ENCODE measurements around the gene SCN5A. TPM values are rescaled to one million over a fixed set of nuclear protein-coding genes. Genes with fewer than 3 reads are reported as not detected.

The SCN5A gene
- total RNA-seq, 1 donor from 2014 or later = 3.9 TPM

DNA sequence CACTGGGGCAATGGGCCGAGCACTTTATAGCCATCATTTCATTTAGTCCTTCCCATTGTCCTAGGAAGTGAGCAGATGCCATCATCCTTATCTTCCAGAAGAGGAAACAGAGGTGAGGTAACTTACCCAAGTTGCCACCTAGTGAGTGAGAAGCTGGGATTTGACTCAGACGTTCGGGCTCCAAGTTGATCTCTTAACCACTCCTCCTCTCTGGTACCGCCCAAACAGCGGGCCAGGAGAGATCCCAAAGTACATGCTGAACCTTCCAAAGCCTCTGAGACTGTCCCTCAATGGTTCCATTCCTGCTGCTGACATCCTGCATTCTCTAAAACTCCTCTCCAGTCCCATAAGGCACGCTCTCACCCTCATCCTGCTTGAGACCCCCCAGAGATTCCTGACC is 97.1 kb downstream of the SCN5A start:
- H3K4me3 ChIP-seq = no peak overlapping the region
- H3K36me3 Mint-ChIP-seq = peaks cover 2% of the 10 kb centered on the region
- H3K4me3 Mint-ChIP-seq = no peak overlapping the region
- H3K27ac Mint-ChIP-seq = no peak overlapping the region
- no peak overlapping the region for H3K27ac ChIP-seq
- DNase-seq (ENCODE audit: low spot score) = no peak
- H3K36me3 ChIP-seq = no peaks in the 10 kb centered on the region
- H4K20me1 ChIP-seq (ENCODE audit: low read depth) = no peaks in the 10 kb centered on the region
- no peak overlapping the region for H2AFZ ChIP-seq (replicated peaks)
- no peak overlapping the region for H3K9ac ChIP-seq
- H3K79me2 ChIP-seq (ENCODE audit: low read depth) = no peaks in the 10 kb centered on the region
- TF ChIP-seq EZH2phosphoT487 (IDR thresholded peaks at IDR 0.05) (no peak), EZH2 (IDR thresholded peaks at IDR 0.05) (no peak)
- TF ChIP-seq, protein P1, sequence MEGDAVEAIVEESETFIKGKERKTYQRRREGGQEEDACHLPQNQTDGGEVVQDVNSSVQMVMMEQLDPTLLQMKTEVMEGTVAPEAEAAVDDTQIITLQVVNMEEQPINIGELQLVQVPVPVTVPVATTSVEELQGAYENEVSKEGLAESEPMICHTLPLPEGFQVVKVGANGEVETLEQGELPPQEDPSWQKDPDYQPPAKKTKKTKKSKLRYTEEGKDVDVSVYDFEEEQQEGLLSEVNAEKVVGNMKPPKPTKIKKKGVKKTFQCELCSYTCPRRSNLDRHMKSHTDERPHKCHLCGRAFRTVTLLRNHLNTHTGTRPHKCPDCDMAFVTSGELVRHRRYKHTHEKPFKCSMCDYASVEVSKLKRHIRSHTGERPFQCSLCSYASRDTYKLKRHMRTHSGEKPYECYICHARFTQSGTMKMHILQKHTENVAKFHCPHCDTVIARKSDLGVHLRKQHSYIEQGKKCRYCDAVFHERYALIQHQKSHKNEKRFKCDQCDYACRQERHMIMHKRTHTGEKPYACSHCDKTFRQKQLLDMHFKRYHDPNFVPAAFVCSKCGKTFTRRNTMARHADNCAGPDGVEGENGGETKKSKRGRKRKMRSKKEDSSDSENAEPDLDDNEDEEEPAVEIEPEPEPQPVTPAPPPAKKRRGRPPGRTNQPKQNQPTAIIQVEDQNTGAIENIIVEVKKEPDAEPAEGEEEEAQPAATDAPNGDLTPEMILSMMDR (IDR thresholded peaks at IDR 0.05) = no peak
- peaks cover 9% of the 10 kb centered on the region for H3K27me3 Mint-ChIP-seq (ENCODE audit: insufficient read depth, low read depth)
- no peaks in the 10 kb centered on the region for H3K4me1 Mint-ChIP-seq
- no peaks in the 10 kb centered on the region for H3K27me3 ChIP-seq
- no peaks in the 10 kb centered on the region for H3F3A ChIP-seq (ENCODE audit: low read depth)
- no peaks in the 10 kb centered on the region for H3K9me3 ChIP-seq (ENCODE audit: low read depth)
- no peaks in the 10 kb centered on the region for H3K4me1 ChIP-seq
- H3K9me3 Mint-ChIP-seq = peaks cover 8% of the 10 kb centered on the region
- H3K4me2 ChIP-seq = no peak overlapping the region

DNA sequence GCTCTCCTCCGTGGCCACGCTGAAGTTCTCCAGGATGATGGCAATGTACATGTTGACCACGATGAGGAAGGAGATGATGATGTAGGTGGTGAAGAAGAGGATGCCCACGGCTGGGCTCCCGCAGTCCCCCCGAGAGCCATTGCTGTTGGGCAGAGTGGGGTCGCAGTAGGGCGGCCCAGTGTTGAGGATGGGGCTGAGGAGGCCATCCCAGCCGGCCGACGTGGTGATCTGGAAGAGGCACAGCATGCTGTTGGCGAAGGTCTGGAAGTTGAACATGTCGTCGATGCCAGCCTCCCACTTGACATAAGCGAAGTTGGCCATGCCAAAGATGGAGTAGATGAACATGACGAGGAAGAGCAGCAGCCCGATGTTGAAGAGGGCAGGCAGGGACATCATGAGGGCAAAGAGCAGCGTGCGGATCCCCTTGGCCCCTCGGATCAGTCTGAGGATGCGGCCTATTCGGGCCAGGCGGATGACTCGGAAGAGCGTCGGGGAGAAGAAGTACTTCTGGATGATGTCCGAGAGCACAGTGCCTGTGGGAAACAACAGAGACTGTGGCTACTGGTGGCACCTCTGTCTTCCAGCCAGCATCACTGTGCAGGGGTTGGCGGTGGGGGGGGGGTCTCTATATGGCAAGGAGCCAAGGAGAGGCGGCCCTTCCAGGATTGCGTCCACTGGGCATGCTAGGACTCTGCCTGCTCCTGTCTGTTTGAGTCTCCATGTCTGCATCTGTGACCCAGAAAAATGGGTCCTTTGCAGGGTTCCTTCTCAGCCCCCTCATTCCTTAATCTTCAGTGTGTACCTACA is 98.3 kb downstream of the SCN5A start:
- no peak overlapping the region for H3K9ac ChIP-seq
- H2AFZ ChIP-seq (replicated peaks) = no peak overlapping the region
- no peaks in the 10 kb centered on the region for H3K4me1 Mint-ChIP-seq
- peaks cover 9% of the 10 kb centered on the region for H3K27me3 Mint-ChIP-seq (ENCODE audit: insufficient read depth, low read depth)
- H4K20me1 ChIP-seq (ENCODE audit: low read depth) = no peaks in the 10 kb centered on the region
- no peak overlapping the region for H3K4me3 Mint-ChIP-seq
- no peak overlapping the region for H3K27ac Mint-ChIP-seq
- no peak for DNase-seq (ENCODE audit: low spot score)
- H3K4me2 ChIP-seq = no peak overlapping the region
- H3F3A ChIP-seq (ENCODE audit: low read depth) = no peaks in the 10 kb centered on the region
- no peaks in the 10 kb centered on the region for H3K4me1 ChIP-seq
- peaks cover 8% of the 10 kb centered on the region for H3K9me3 Mint-ChIP-seq
- peaks cover 2% of the 10 kb centered on the region for H3K36me3 Mint-ChIP-seq
- no peak overlapping the region for H3K27ac ChIP-seq
- TF ChIP-seq, protein P1 (IDR thresholded peaks at IDR 0.05) = no peak
- TF ChIP-seq EZH2 (IDR thresholded peaks at IDR 0.05) (no peak), EZH2phosphoT487 (IDR thresholded peaks at IDR 0.05) (no peak)
- no peaks in the 10 kb centered on the region for H3K36me3 ChIP-seq
- H3K9me3 ChIP-seq (ENCODE audit: low read depth) = no peaks in the 10 kb centered on the region
- no peak overlapping the region for H3K4me3 ChIP-seq
- no peaks in the 10 kb centered on the region for H3K27me3 ChIP-seq
- H3K79me2 ChIP-seq (ENCODE audit: low read depth) = no peaks in the 10 kb centered on the region

DNA sequence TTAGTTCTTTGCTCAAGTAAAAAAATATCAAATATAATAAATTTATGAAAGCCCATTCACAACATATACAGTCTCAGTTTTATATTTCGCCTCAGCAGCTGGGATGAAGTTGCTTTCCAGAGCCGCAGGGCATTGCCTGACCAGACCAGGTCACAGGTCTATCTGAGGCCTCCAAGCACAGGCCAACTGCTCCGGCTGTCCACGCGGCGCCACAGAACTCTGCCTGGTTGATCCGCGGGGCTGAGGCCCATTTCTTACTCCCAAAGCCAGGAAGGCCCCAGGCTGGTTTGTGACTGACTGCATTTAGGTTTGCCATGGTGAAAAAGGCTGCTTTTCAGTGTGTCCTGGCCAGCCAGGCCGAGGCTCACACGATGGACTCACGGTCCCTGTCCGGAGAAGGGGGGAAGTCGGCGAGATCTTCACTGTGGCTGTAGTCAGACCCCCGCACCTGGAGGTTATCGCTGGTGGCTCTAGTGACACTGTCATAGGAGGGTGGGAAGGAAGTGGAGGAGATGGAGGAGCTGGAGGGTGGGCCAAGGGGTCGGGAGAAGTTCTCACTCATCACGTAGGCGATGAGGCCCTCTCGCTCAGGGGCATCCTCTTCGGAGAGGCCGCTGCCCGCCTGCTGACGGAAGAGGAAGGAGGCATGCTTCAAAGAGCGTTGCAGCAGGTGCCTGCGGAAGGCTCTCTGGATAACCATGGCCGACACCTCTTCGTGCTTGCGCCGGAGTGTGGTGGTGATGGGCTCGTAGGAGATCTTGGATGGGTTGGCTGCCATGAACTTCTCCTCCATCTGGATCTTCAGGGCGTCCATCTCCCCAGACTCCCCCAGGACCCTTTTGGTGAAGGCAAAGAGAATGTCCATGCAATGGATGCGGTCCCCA is 99.3 kb downstream of the SCN5A start:
- H3K4me1 Mint-ChIP-seq = no peaks in the 10 kb centered on the region
- Histone ChIP-seq H3K9ac (no peak overlapping the region), H3K36me3 (no peaks in the 10 kb centered on the region), H3K79me2 (ENCODE audit: low read depth) (no peaks in the 10 kb centered on the region), H2AFZ (replicated peaks) (no peak overlapping the region), H3K27me3 (no peaks in the 10 kb centered on the region), H3K27ac (no peak overlapping the region), H3F3A (ENCODE audit: low read depth) (no peaks in the 10 kb centered on the region), H3K4me1 (no peaks in the 10 kb centered on the region), H3K9me3 (ENCODE audit: low read depth) (no peaks in the 10 kb centered on the region), H3K4me3 (no peak overlapping the region), H4K20me1 (ENCODE audit: low read depth) (no peaks in the 10 kb centered on the region), H3K4me2 (no peak overlapping the region)
- H3K9me3 Mint-ChIP-seq = peaks cover 8% of the 10 kb centered on the region
- peaks cover 9% of the 10 kb centered on the region for H3K27me3 Mint-ChIP-seq (ENCODE audit: insufficient read depth, low read depth)
- no peak for DNase-seq (ENCODE audit: low spot score)
- no peak for TF ChIP-seq EZH2phosphoT487 (IDR thresholded peaks at IDR 0.05)
- TF ChIP-seq, protein P1 (IDR thresholded peaks at IDR 0.05) = no peak
- no peak for TF ChIP-seq EZH2 (IDR thresholded peaks at IDR 0.05)
- H3K36me3 Mint-ChIP-seq = peaks cover 2% of the 10 kb centered on the region
- no peak overlapping the region for H3K27ac Mint-ChIP-seq
- H3K4me3 Mint-ChIP-seq = no peak overlapping the region
